HepG2 (cell line): ENCODE measurements around the gene METTL1. TPM values are rescaled to one million over a fixed set of nuclear protein-coding genes. Genes with fewer than 3 reads are reported as not detected.

ENCODE experiments used
- ATAC-seq: fragments of 200-7000 bp; cut with Tn5 transposase; 3 replicates; pipeline ENCODE4 v1.9.1; 2020; ENCODE audit warnings: mild to moderate bottlenecking, moderate library complexity
- BruUV-seq: library from RNA; stranded (reverse); fragments of 400-500 nt; replicated peaks from 2 replicates; lab custom pipeline; 2021; lab: Mats Ljungman, UMichigan
- CTCF ChIA-PET: fragments of 300-600 bp; formaldehyde crosslinking; extraction: SDS; loops from one replicate; lab custom pipeline; 2021; ENCODE audit warnings: low total read pairs, inconsistent platforms, low intra/inter-chr PET ratio; lab: Yijun Ruan, JAX
- POLR2A ChIA-PET: fragments of 350-600 bp; sonication (Branson Sonifier 250); formaldehyde crosslinking; loops from one replicate; lab custom pipeline; 2020; ENCODE audit warnings: antibody characterized with exemption, inconsistent platforms; lab: Yijun Ruan, JAX
- DNase-seq: peaks from one replicate; pipeline ENCODE4 v3.0.0-alpha.2; 2015; ENCODE audit warnings: low spot score
- FAIRE-seq: peaks from 3 replicates; lab custom pipeline; 2011; peaks lifted over from hg19 to GRCh38; lab: Jason Lieb, UNC
- H2AFZ ChIP-seq: one replicate; pipeline ENCODE4 v1.6.1; 2011; ENCODE audit warnings: low read length, inconsistent platforms
- H3K27ac ChIP-seq: fragments of 300-600 bp; 3 replicates; pipeline ENCODE4 v1.8.0; 2011; ENCODE audit warnings: mixed run types, mild to moderate bottlenecking, mixed read lengths, low read length, inconsistent platforms; ENCODE audit not compliant: insufficient read depth; ENCODE audit errors: extremely low read length
- H3K27me3 ChIP-seq, 2 experiments: fragments of 200-600 bp in 1 of 2; 2 replicates in 1 of 2; 3 replicates in 1 of 2; pipeline versions ENCODE4 v1.6.0 to v1.8.0; 2011; ENCODE audit warnings: low read length in 2 of 2, mild to moderate bottlenecking in 2 of 2, moderate library complexity in 2 of 2, inconsistent platforms in 1 of 2; ENCODE audit not compliant: insufficient read depth in 2 of 2, control insufficient read depth in 1 of 2
- H3K36me3 ChIP-seq, 2 experiments: fragments of 200-600 bp in 1 of 2; replicated peaks in 1 of 2; 2 replicates in 1 of 2; 3 replicates in 1 of 2; pipeline versions ENCODE4 v1.5.1 to v1.8.0; 2011; ENCODE audit warnings: low read length in 2 of 2, inconsistent platforms in 1 of 2; ENCODE audit not compliant: insufficient read depth in 2 of 2, control insufficient read depth in 1 of 2
- H3K4me1 ChIP-seq: 2 replicates; pipeline ENCODE4 v1.5.1; 2012; ENCODE audit warnings: low read length, inconsistent platforms; ENCODE audit not compliant: insufficient read depth
- H3K4me2 ChIP-seq: 2 replicates; pipeline ENCODE4 v1.6.0; 2011; ENCODE audit warnings: low read depth, low read length, inconsistent platforms
- H3K4me3 ChIP-seq, 3 experiments: fragments of 200-600 bp in 1 of 3; sonication (generic), shearing (Covaris generic) in 1 of 3; replicated peaks in 1 of 3; 2 replicates each; pipeline ENCODE4 v1.5.1; 2011 to 2016; ENCODE audit warnings: low read length in 3 of 3, inconsistent platforms in 2 of 3, low read depth in 2 of 3, mild to moderate bottlenecking in 2 of 3, control low read depth in 1 of 3, mixed read lengths in 1 of 3; ENCODE audit not compliant: insufficient read depth in 1 of 3
- H3K79me2 ChIP-seq: one replicate; pipeline ENCODE4 v1.6.1; 2011; ENCODE audit warnings: low read length, inconsistent platforms; ENCODE audit not compliant: insufficient read depth
- H3K9ac ChIP-seq: 2 replicates; pipeline ENCODE4 v1.6.0; 2011; ENCODE audit warnings: mild to moderate bottlenecking, low read depth, low read length, inconsistent platforms; ENCODE audit not compliant: insufficient read depth
- H3K9me3 ChIP-seq: 2 replicates; pipeline ENCODE4 v1.5.1; 2012; ENCODE audit warnings: mild to moderate bottlenecking, low read length
- H4K20me1 ChIP-seq: 2 replicates; pipeline ENCODE4 v1.6.0; 2011; ENCODE audit warnings: inconsistent platforms, mild to moderate bottlenecking, low read length, moderate library complexity; ENCODE audit not compliant: insufficient read depth
- HNF4A ChIP-seq: sonication (generic); formaldehyde crosslinking; IDR thresholded peaks from 2 replicates; pipeline ENCODE4 v1.4.0; 2020; ENCODE audit warnings: missing genetic modification reagents
- JDP2 ChIP-seq: sonication (generic); formaldehyde crosslinking; IDR thresholded peaks from 2 replicates; pipeline ENCODE4 v1.8.1; 2022; ENCODE audit warnings: missing genetic modification reagents, borderline replicate concordance
- MTF1 ChIP-seq: sonication (generic); formaldehyde crosslinking; IDR thresholded peaks from 2 replicates; pipeline ENCODE4 v1.5.0; 2020; ENCODE audit warnings: missing genetic modification reagents
- MYPOP ChIP-seq: sonication (generic); formaldehyde crosslinking; IDR thresholded peaks from 2 replicates; pipeline ENCODE4 v1.8.1; 2023; ENCODE audit warnings: mild to moderate bottlenecking, moderate library complexity, missing genetic modification reagents
- PTBP1 ChIP-seq: fragments of 200-400 bp; formaldehyde crosslinking; IDR thresholded peaks from 2 replicates; pipeline ENCODE4 v1.6.1; 2018; ENCODE audit warnings: low read length, low read depth; ENCODE audit not compliant: poor library complexity, severe bottlenecking
- SNAPC4 ChIP-seq: sonication (generic); formaldehyde crosslinking; IDR thresholded peaks from 2 replicates; pipeline ENCODE4 v1.4.0; 2020; ENCODE audit warnings: mild to moderate bottlenecking, missing genetic modification reagents
- ZNF12 ChIP-seq: sonication (generic); formaldehyde crosslinking; IDR thresholded peaks from 2 replicates; pipeline ENCODE4 v1.5.0; 2020; ENCODE audit warnings: missing genetic modification reagents
- ZNF496 ChIP-seq: sonication (generic); formaldehyde crosslinking; IDR thresholded peaks from 2 replicates; pipeline ENCODE4 v1.8.1; 2023; ENCODE audit warnings: mild to moderate bottlenecking, moderate library complexity, missing genetic modification reagents; ENCODE audit not compliant: insufficient replicate concordance
- ZNF678 ChIP-seq: sonication (generic); formaldehyde crosslinking; IDR thresholded peaks from 2 replicates; pipeline ENCODE4 v1.4.0; 2020; ENCODE audit warnings: mild to moderate bottlenecking, missing genetic modification reagents
- ZNF747 ChIP-seq: sonication (generic); formaldehyde crosslinking; IDR thresholded peaks from 2 replicates; pipeline ENCODE4 v1.8.1; 2023; ENCODE audit warnings: missing genetic modification reagents, mild to moderate bottlenecking, borderline replicate concordance
- WGBS: methylation state at CpG from one replicate; pipeline ENCODE4 v1.1.6; 2017; ENCODE audit warnings: low lambda C conversion rate; 5-methylcytosine and 5-hydroxymethylcytosine counted together
- in situ Hi-C: cut with HindIII; loops from 2 replicates; pipeline ENCODE4 v1.10.0; 2017; ENCODE audit warnings: low pct_unique_long_range_greater_than_20kb; ENCODE audit not compliant: extremely low pct_ligation_motif_present
- intact Hi-C: fragments of 100-400 bp; cut with micrococcal nuclease; formaldehyde crosslinking; loops from one replicate; pipeline ENCODE4 v1.10.0; 2022; ENCODE audit not compliant: unreplicated experiment
- polyA plus RNA-seq, 8 experiments: library from polyadenylated mRNA; depleted of rRNA in 3 of 8; stranded (reverse) in 7 of 8; unstranded in 1 of 8; fragments of >200 nt; fragmentation: Illumina TruSeq in 4 of 8; extraction: Trizol in 4 of 8; gene quantifications; 2 replicates each; pipeline versions ENCODE4 v1.2.1 to v1.2.3, GENCODE V29; 2011 to 2016; ENCODE audit warnings: low read depth in 4 of 8, missing spikeins in 1 of 8, mixed read lengths in 1 of 8; ENCODE audit not compliant: insufficient read depth in 1 of 8
- total RNA-seq, 5 experiments: library from RNA; depleted of rRNA; stranded (reverse); fragments of >200 nt; fragmentation: Illumina TruSeq; extraction: Trizol; gene quantifications; 2 replicates each; pipeline ENCODE4 v1.2.3, GENCODE V29; 2016; ENCODE audit warnings: low read depth in 1 of 5
- TF ChIP-seq, protein P1 (sequence below): sonication (generic); formaldehyde crosslinking; conservative IDR thresholded peaks from 2 replicates; pipeline ENCODE4 v1.8.0; 2022; ENCODE audit warnings: mild to moderate bottlenecking, moderate library complexity, missing genetic modification reagents
- TF ChIP-seq, protein P2 (sequence below): sonication (generic); formaldehyde crosslinking; conservative IDR thresholded peaks from 2 replicates; pipeline ENCODE4 v1.4.0; 2020; ENCODE audit warnings: missing genetic modification reagents

METTL1 gene
- total and polyA plus RNA-seq, 2 of the 13 experiments (the other 11 are each of a cell fraction or from before 2014, with no cell fraction given) = 34.7 to 36.9 TPM

GRCh38 chr12:57781244-57781643 is 9.3 kb upstream of the METTL1 start:
- intact Hi-C loops (loop anchor here (1.0 kb wide), 1 partner anchor 124 kb away; no protein-coding TSS in a partner anchor), in situ Hi-C loops (no loop called here)
- Histone ChIP-seq H3K4me2 (no peak overlapping the region), H3K36me3 (peaks cover 4 to 19% of the 10 kb centered on the region in 2 experiments), H4K20me1 (no peaks in the 10 kb centered on the region), H3K79me2 (peaks cover 16% of the 10 kb centered on the region), H3K9me3 (no peaks in the 10 kb centered on the region), H3K27ac (no peak overlapping the region), H3K9ac (no peak overlapping the region), H3K4me3 (no peak overlapping the region), H3K27me3 (no peaks in the 10 kb centered on the region; a peak in 1 of 5 replicates), H2AFZ (no peak overlapping the region), H3K4me1 (peaks cover 17% of the 10 kb centered on the region)
- TF ChIP-seq ZNF12 (CRISPR knock-in tag) (no peak), MTF1 (no peak), ZNF747 (CRISPR knock-in tag) (no peak), SNAPC4 (CRISPR knock-in tag) (no peak), MYPOP (CRISPR knock-in tag) (no peak), ZNF496 (CRISPR knock-in tag) (no peak), PTBP1 (no peak), ZNF678 (no peak), JDP2 (no peak), HNF4A (no peak)
- TF ChIP-seq, protein P1, sequence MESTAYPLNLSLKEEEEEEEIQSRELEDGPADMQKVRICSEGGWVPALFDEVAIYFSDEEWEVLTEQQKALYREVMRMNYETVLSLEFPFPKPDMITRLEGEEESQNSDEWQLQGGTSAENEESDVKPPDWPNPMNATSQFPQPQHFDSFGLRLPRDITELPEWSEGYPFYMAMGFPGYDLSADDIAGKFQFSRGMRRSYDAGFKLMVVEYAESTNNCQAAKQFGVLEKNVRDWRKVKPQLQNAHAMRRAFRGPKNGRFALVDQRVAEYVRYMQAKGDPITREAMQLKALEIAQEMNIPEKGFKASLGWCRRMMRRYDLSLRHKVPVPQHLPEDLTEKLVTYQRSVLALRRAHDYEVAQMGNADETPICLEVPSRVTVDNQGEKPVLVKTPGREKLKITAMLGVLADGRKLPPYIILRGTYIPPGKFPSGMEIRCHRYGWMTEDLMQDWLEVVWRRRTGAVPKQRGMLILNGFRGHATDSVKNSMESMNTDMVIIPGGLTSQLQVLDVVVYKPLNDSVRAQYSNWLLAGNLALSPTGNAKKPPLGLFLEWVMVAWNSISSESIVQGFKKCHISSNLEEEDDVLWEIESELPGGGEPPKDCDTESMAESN (CRISPR knock-in tag) = no peak
- TF ChIP-seq, protein P2, sequence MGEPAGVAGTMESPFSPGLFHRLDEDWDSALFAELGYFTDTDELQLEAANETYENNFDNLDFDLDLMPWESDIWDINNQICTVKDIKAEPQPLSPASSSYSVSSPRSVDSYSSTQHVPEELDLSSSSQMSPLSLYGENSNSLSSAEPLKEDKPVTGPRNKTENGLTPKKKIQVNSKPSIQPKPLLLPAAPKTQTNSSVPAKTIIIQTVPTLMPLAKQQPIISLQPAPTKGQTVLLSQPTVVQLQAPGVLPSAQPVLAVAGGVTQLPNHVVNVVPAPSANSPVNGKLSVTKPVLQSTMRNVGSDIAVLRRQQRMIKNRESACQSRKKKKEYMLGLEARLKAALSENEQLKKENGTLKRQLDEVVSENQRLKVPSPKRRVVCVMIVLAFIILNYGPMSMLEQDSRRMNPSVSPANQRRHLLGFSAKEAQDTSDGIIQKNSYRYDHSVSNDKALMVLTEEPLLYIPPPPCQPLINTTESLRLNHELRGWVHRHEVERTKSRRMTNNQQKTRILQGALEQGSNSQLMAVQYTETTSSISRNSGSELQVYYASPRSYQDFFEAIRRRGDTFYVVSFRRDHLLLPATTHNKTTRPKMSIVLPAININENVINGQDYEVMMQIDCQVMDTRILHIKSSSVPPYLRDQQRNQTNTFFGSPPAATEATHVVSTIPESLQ (CRISPR knock-in tag) = no peak
- DNase-seq (no peak), ATAC-seq (no peak), FAIRE-seq (no peak)
- POLR2A ChIA-PET = interaction anchor here (0.9 kb wide), 1 partner anchor 9 kb away, joined by 3 read pairs; the partner anchor contains the start of genes EEF1AKMT3 and METTL1
- CTCF ChIA-PET = no interaction called here
- BruUV-seq = no TSS peak
- WGBS = 98% methylated on average over 3 of the region's 3 CpGs
